HUES6 (cell line): ENCODE measurements around the gene PCLAF.
"Not testable (repeated sequence)": the region's sequence is repeated elsewhere in the genome, so short reads cannot be mapped to it uniquely, and the experiment has no call there.

Experiments
- H3K27ac ChIP-seq: 2 replicates; pipeline ENCODE4 v1.7.0; 2013; ENCODE audit warnings: low read depth, mild to moderate bottlenecking, low read length, inconsistent platforms
- H3K27me3 ChIP-seq: 2 replicates; pipeline ENCODE4 v1.6.1; 2013; ENCODE audit warnings: low read length; ENCODE audit not compliant: control insufficient read depth, insufficient read depth
- H3K36me3 ChIP-seq: 2 replicates; pipeline ENCODE4 v1.6.1; 2013; ENCODE audit warnings: low read length; ENCODE audit not compliant: control insufficient read depth, insufficient read depth
- H3K4me1 ChIP-seq: 2 replicates; pipeline ENCODE4 v1.6.1; 2013; ENCODE audit warnings: low read length; ENCODE audit not compliant: control insufficient read depth, insufficient read depth
- H3K4me3 ChIP-seq: 2 replicates; pipeline ENCODE4 v1.5.1; 2013; ENCODE audit warnings: low read depth, low read length
- H3K9ac ChIP-seq: one replicate; pipeline ENCODE4 v1.6.1; 2013; ENCODE audit warnings: mild to moderate bottlenecking, low read length
- H3K9me3 ChIP-seq: 2 replicates; pipeline ENCODE4 v1.6.1; 2013; ENCODE audit warnings: low read depth, low read length; ENCODE audit not compliant: control insufficient read depth, insufficient read depth

The PCLAF gene

GRCh38 chr15:64344651-64345294 is 36.5 kb downstream of the PCLAF start:
- H3K27ac ChIP-seq = no peak overlapping the region
- no peak overlapping the region for H3K9ac ChIP-seq
- no peaks in the 10 kb centered on the region for H3K4me1 ChIP-seq

GRCh38 chr15:64343841-64344240 is 37.4 kb downstream of the PCLAF start:
- no peak overlapping the region for H3K27ac ChIP-seq
- no peaks in the 10 kb centered on the region for H3K4me1 ChIP-seq
- H3K36me3 ChIP-seq = peaks cover 14% of the 10 kb centered on the region
- no peaks in the 10 kb centered on the region for H3K27me3 ChIP-seq
- H3K9ac ChIP-seq = no peak overlapping the region
- no peaks in the 10 kb centered on the region for H3K9me3 ChIP-seq
- no peak overlapping the region for H3K4me3 ChIP-seq

More at GRCh38 chr15:64344651-64345294, 36.5 kb downstream of the PCLAF start:
- no peaks in the 10 kb centered on the region for H3K9me3 ChIP-seq
- peaks cover 14% of the 10 kb centered on the region for H3K36me3 ChIP-seq
- H3K4me3 ChIP-seq = no peak overlapping the region
- no peaks in the 10 kb centered on the region for H3K27me3 ChIP-seq

GRCh38 chr15:64343222-64343621 is 38.0 kb downstream of the PCLAF start:
- Histone ChIP-seq H3K4me3 (no peak overlapping the region), H3K27me3 (no peaks in the 10 kb centered on the region), H3K27ac (no peak overlapping the region), H3K9ac (no peak overlapping the region), H3K36me3 (peaks cover 13% of the 10 kb centered on the region), H3K4me1 (no peaks in the 10 kb centered on the region), H3K9me3 (no peaks in the 10 kb centered on the region)

DNA sequence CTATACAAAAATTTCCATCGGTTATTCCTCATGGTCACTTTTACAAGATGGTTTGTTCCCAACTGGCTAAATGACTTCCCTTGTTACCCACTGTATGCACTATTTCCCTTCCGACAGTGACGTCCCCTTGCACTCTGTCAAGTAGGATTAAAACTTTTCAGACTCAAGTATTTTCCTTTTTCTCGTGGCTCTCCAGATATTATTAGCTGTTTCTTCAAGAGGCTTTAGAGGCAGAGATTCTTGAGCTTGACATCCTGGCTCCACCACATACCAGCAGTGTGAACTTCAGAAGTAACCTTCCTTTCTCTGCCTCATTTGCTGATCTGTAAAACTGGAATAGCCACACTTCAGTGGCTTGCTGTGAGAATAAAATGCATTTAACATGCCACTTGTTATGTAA is 39.3 kb downstream of the PCLAF start:
- no peaks in the 10 kb centered on the region for H3K9me3 ChIP-seq
- H3K27me3 ChIP-seq = no peaks in the 10 kb centered on the region
- no peaks in the 10 kb centered on the region for H3K4me1 ChIP-seq
- no peak overlapping the region for H3K4me3 ChIP-seq
- peaks cover 10% of the 10 kb centered on the region for H3K36me3 ChIP-seq
- no peak overlapping the region for H3K27ac ChIP-seq
- H3K9ac ChIP-seq = no peak overlapping the region

DNA sequence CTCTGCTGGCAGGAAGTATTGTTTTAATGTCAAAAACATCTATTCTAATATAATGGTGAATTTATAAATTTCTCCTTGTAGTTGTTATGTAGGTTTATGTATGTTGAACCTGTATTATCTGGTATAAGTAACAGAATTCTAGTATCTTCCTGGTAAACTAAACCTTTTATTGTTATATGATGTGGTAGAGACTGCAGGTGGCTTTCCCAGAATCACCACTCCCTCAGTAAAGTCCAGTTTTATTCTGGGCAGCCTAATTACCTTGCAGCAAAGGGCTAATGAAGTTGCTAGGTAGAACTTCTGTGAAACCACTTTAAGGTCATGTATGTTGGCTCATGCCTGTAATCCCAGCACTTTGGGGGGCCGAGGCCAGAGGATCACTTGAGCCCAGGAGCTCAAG is 40.9 kb downstream of the PCLAF start:
- Histone ChIP-seq H3K4me3 (no peak overlapping the region), H3K9me3 (no peaks in the 10 kb centered on the region), H3K27me3 (no peaks in the 10 kb centered on the region), H3K4me1 (no peaks in the 10 kb centered on the region), H3K9ac (no peak overlapping the region), H3K36me3 (peaks cover 10% of the 10 kb centered on the region), H3K27ac (no peak overlapping the region)

GRCh38 chr15:64337761-64338160 is 43.5 kb downstream of the PCLAF start:
- Histone ChIP-seq H3K4me3 (no peak overlapping the region), H3K9me3 (peaks cover 2% of the 10 kb centered on the region; the same call in 1 of the 2 replicates), H3K36me3 (peaks cover 13% of the 10 kb centered on the region), H3K9ac (no peak overlapping the region), H3K27me3 (no peaks in the 10 kb centered on the region), H3K4me1 (no peaks in the 10 kb centered on the region), H3K27ac (no peak overlapping the region)

GRCh38 chr15:64333986-64334929 is 47.0 kb downstream of the PCLAF start:
- Histone ChIP-seq H3K4me3 (no peak overlapping the region), H3K27me3 (no peaks in the 10 kb centered on the region), H3K9ac (no peak overlapping the region), H3K4me1 (no peaks in the 10 kb centered on the region), H3K9me3 (peaks cover 2% of the 10 kb centered on the region; the same call in 1 of the 2 replicates), H3K27ac (no peak overlapping the region), H3K36me3 (peaks cover 3% of the 10 kb centered on the region; the same call in 1 of the 2 replicates)

DNA sequence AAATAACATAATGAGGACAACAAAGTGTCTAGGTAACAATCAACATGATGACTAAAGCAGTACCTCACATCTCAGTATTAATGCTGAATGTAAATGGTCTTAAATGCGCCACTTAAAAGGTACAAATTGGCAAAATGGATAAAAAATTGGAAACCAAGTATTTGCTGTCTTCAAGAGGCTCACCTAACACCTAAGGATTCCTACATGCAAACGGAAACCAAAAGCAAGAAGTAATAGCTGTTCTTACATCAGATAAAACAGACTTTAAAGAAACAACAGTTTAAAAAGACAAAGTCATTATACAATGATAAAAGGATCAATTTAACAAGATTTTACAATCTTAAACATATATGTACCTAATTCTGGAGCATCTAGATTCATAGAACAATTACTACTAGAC is 47.7 kb downstream of the PCLAF start:
- Histone ChIP-seq H3K4me1 (no peaks in the 10 kb centered on the region), H3K36me3 (peaks cover 3% of the 10 kb centered on the region; the same call in 1 of the 2 replicates), H3K4me3 (no peak overlapping the region), H3K27me3 (no peaks in the 10 kb centered on the region), H3K9me3 (peaks cover 2% of the 10 kb centered on the region; the same call in 1 of the 2 replicates), H3K9ac (no peak overlapping the region), H3K27ac (no peak overlapping the region)

DNA sequence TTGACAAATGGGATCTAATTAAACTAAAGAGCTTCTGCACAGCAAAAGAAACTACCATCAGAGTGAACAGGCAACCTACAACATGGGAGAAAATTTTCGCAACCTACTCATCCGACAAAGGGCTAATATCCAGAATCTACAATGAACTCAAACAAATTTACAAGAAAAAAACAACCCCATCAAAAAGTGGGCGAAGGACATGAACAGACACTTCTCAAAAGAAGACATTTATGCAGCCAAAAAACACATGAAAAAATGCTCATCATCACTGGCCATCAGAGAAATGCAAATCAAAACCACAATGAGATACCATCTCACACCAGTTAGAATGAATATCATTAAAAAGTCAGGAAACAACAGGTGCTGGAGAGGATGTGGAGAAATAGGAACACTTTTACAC is 49.6 kb downstream of the PCLAF start:
- H3K9ac ChIP-seq, H3K27me3 ChIP-seq, H3K27ac ChIP-seq, H3K4me1 ChIP-seq, H3K9me3 ChIP-seq, H3K4me3 ChIP-seq, H3K36me3 ChIP-seq: not testable (repeated sequence)

DNA sequence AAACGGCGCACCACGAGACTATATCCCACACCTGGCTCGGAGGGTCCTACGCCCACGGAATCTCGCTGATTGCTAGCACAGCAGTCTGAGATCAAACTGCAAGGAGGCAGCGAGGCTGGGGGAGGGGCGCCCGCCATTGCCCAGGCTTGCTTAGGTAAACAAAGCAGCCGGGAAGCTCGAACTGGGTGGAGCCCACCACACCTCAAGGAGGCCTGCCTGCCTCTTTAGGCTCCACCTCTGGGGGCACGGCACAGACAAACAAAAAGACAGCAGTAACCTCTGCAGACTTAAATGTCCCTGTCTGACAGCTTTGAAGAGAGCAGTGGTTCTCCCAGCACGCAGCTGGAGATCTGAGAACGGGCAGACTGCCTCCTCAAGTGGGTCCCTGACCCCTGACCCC is 54.3 kb downstream of the PCLAF start:
- H3K9me3 ChIP-seq, H3K36me3 ChIP-seq, H3K4me1 ChIP-seq, H3K27me3 ChIP-seq, H3K27ac ChIP-seq, H3K9ac ChIP-seq: not testable (repeated sequence)
- 0 out of 2 replicates have a peak overlapping the region, but pooled peaks have one; percentile 26 for H3K4me3 ChIP-seq

DNA sequence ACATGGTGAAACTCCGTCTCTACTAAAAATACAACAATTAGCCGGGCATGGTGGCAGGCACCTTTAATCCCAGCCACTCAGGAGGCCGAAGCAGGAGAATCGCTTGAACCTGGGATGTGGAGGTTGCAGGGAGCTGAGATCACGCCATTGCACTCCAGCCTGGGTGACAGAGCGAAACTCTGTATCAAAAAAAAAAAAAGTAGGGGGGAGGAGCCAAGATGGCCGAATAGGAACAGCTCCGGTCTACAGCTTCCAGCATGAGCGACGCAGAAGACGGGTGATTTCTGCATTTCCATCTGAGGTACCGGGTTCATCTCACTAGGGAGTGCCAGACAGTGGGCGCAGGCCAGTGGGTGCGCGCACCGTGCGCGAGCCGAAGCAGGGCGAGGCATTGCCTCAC is 54.8 kb downstream of the PCLAF start:
- not testable (repeated sequence) for H3K27me3 ChIP-seq, H3K9me3 ChIP-seq, H3K36me3 ChIP-seq, H3K27ac ChIP-seq, H3K4me1 ChIP-seq
- Histone ChIP-seq H3K9ac (peak overlapping the region; percentile 64), H3K4me3 (peak overlapping the region; percentile 50)
